22Rv1 (cell line): ENCODE data around the gene JAML.

Source experiments
- H3K27ac ChIP-seq: fragments of 450-650 bp; 2 replicates; pipeline ENCODE4 v1.5.1; 2017
- ZFX ChIP-seq: fragments of 450-650 bp; IDR thresholded peaks from 2 replicates; pipeline ENCODE4 v1.6.1; 2017; ENCODE audit warnings: antibody characterized with exemption, borderline replicate concordance
- TF ChIP-seq, protein P1 (sequence below): fragments of 450-650 bp; IDR thresholded peaks from 2 replicates; pipeline ENCODE4 v1.5.1; 2017; ENCODE audit warnings: mild to moderate bottlenecking

The JAML gene

DNA sequence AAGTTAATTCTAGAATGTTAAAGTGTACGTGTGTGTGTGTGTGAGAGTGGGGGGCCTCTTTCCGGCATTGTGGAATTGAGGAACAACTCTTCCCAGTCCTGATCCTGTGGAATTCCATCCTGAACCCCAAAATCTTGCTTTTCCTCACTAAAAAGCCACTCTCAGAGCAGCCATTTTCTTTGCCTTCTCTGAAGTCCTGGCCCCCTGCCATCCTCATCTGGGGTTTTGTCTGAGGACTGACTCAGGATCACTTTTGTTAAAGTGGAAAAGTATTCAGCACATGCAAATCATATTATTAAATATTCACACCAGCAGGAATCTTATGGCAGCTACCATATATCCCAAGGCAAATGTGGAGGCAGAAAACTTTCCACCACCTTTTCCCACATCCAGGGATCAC, 76.0 kb downstream of the JAML start:
- TF ChIP-seq, protein P1, sequence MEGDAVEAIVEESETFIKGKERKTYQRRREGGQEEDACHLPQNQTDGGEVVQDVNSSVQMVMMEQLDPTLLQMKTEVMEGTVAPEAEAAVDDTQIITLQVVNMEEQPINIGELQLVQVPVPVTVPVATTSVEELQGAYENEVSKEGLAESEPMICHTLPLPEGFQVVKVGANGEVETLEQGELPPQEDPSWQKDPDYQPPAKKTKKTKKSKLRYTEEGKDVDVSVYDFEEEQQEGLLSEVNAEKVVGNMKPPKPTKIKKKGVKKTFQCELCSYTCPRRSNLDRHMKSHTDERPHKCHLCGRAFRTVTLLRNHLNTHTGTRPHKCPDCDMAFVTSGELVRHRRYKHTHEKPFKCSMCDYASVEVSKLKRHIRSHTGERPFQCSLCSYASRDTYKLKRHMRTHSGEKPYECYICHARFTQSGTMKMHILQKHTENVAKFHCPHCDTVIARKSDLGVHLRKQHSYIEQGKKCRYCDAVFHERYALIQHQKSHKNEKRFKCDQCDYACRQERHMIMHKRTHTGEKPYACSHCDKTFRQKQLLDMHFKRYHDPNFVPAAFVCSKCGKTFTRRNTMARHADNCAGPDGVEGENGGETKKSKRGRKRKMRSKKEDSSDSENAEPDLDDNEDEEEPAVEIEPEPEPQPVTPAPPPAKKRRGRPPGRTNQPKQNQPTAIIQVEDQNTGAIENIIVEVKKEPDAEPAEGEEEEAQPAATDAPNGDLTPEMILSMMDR = no peak
- no peak for TF ChIP-seq ZFX
- H3K27ac ChIP-seq = no peak overlapping the region

DNA sequence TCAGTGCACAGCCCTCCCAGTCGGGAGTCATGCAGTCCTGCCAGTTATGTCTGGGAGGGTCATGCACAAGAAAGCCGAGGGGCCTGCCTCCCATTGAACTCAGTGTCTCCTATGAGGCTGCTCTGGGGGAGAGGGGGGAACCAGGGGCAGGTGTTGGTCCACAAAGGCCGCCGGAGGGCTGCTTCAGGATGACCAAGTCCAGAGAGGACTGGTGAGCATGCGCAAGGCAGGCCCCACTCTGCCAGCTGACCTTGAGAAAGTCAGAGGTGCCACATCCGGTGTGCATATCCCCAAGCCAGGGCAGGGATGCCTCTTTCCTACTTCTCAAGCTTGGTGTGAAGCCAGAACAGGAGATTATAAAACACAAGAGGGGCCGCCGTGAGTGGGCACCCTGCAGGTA, 76.6 kb downstream of the JAML start:
- H3K27ac ChIP-seq = no peak overlapping the region
- TF ChIP-seq, protein P1 = no peak
- TF ChIP-seq ZFX = no peak

DNA sequence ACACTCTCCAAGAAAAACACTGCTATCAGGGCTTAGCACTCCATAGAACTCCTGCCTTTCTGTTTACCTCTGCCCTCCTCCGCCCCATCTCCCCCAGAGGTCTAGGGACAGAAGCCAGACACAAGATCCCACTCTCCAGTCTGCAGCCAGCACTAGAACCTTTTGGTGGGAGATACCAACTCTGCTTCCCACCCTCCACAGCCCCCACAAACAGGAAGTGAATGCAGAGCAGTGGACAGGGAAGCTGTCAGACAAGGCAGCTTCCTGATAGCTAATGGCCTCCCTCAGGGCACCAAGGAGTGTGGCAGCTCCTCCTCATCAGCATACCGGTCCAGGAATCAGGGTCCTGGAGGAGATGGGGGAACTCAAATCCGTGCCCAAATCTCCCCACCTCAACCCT, 77.3 kb downstream of the JAML start:
- TF ChIP-seq, protein P1 = no peak
- no peak for TF ChIP-seq ZFX
- H3K27ac ChIP-seq = no peak overlapping the region

DNA sequence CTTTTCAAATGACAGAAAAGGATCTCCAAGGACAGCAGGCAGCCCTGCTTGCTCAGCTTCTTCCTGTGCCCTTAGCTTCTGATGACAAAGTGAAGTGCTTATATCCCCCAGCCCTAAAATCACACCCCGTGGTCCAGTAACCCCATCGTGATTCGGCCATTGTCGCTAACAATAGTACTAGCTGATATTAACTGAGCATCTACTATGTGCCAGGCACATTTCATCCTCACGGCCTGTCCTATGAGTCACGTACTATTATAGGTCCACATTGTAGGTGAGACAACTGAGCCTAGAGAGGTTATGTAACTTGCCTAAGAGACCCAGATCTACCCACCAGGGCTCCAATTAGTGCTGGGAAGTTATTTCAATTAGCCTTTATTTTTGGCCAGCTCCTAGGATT, 78.3 kb downstream of the JAML start:
- no peak overlapping the region for H3K27ac ChIP-seq
- TF ChIP-seq, protein P1 = no peak
- no peak for TF ChIP-seq ZFX

DNA sequence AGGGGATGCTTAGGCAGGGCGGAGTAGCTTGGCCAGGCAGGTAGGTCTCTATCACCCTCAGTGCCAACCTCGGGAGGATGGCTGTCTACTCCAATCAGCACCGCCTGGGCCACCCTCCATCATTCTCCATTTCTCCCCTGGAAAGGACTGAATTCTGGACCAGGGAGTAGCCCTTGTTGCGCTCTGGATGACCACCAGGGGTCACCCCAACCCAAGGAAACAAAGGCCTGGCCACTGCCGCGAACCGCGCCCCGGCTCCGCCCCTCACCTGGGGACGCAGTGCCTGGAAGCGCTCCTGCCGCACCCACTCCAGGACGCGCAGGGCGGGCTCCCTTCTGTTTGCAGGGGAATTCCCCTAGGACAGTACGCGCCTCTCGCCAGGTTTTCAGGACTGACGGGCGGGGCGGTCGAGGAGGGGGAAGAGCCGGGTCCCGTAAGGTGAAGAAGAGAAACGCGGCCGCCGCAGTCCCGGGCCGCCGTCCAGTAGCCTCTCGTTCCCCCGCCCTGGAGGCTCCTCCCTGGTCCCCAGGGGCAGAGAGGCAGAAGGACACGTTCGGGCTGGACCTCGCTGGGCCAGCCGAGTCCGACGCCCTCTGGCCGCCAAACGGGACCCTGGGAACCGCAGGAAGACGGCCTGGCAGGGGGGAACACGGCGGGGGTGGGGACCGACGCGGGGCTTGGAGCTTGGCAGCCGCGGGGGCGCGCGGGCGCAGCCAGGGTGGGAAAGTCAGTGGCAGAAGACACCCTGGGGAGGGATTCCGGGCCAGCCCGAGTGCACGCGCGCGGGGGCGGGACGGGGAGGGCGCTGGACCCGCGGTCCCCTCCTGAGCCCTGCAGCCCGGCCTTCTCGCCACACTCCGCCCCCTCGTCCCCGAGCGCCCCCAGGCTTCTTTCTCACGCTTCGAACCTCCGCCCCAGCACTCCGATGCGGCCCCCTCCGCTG, 79.3 kb downstream of the JAML start:
- TF ChIP-seq ZFX = no peak
- TF ChIP-seq, protein P1 = peak; percentile 83
- no peak overlapping the region for H3K27ac ChIP-seq

DNA sequence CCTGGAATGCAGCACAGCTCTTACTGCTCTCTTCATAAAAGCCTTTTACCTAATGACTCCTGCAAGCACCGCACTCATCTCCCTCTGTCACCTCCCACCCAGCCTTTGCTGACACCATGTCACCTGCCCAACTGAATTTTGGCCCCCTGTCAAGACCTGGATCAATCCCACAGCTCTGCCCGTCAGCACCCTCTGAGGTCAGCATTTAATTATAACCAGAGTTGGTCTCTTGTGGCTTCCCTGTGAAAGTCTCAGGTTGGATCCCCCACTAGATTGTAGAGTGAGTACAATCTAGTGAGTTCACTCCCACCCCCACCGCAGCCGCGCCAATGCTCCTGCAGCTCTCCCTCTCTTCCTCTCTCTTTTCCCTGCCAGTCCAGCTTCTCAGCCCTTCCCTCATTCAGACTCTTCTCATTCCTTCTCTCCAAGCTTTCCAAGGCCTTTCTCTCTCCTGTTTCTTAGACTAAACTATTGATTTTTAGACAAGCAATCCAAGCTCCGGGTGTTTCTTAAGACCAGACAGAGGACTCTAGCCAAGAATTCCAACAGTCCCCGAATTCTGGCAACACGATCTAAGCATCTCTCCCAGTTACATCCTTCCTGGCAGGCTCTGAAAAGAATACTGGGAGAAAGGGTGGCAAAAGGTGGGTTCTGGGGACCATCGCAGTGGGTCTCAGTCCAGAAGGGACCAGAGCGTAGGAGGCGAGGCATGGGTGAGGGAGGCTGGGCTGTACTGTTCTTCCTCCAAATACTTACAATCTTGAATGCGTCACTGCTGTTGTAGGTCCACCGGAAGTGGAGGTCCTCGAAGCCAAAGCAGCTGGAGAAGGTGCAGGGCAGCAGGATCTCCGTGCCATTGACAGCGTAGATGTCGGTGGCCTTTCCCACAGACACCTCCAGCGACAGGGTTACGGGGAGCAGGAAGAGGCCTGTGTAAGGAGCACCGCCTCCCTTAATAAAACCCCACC, 80.2 kb downstream of the JAML start:
- no peak for TF ChIP-seq ZFX
- H3K27ac ChIP-seq = no peak overlapping the region
